ENCODE data around the gene NFX1. TPM values are rescaled to one million over a fixed set of nuclear protein-coding genes. Genes with fewer than 3 reads are reported as not detected.

NFX1 gene
- total and polyA plus RNA-seq, 12 donors = 17.5 to 44.4 (median 31.2) TPM

GRCh38 chr9:33374634-33375237 lies 84.4 kb downstream of the NFX1 start:
- Histone ChIP-seq H3K4me1 (replicated peaks in 1 of 2) (peaks cover 8 to 11% of the 10 kb centered on the region in 2 donors), H3K9me3 (replicated peaks in 1 of 3) (no peaks in the 10 kb centered on the region), H3K27ac (peak overlapping the region in 1 of 5 donors; percentile 24), H3K27me3 (no peaks in the 10 kb centered on the region), H3K36me3 (replicated peaks in 1 of 2) (peaks cover 0 to 19% of the 10 kb centered on the region in 2 donors), H3K4me3 (peak overlapping the region in 1 of 4 donors; percentile 38)
- intact Hi-C loops (cut with DNase I) = loop anchor here (5.0 to 10.0 kb wide), 3 partner anchors 43 to 90 kb away; no protein-coding TSS in a partner anchor
- DNase-seq = peak; percentile 77 to 92 (median 85)
- TF ChIP-seq CTCF (IDR thresholded peaks at IDR 0.05) (peak; percentile 83 to 92 (median 88)), POLR2A (IDR thresholded peaks at IDR 0.05) (no peak)
- 50 to 61% (median 51%) methylated on average over 6 of the region's 6 CpGs for WGBS, 4 donors

GRCh38 chr9:33375238-33375840 lies 85.0 kb downstream of the NFX1 start:
- peaks cover 8 to 11% of the 10 kb centered on the region in 2 donors for H3K4me1 ChIP-seq (replicated peaks in 1 of 2)
- TF ChIP-seq CTCF (IDR thresholded peaks at IDR 0.05) (peak in 2 of 6 experiments; percentile 9 to 46), POLR2A (IDR thresholded peaks at IDR 0.05) (no peak)
- peak overlapping the region in 2 of 5 donors; percentile 24 to 46 for H3K27ac ChIP-seq
- peak in 4 of 7 donors; percentile 32 to 59 (median 38) for DNase-seq
- no peaks in the 10 kb centered on the region for H3K27me3 ChIP-seq
- no peaks in the 10 kb centered on the region for H3K9me3 ChIP-seq (replicated peaks in 1 of 3)
- intact Hi-C loops (cut with DNase I) = loop anchor here (10.0 kb wide), 2 partner anchors 79 to 89 kb away; no protein-coding TSS in a partner anchor
- H3K36me3 ChIP-seq (replicated peaks in 1 of 2) = peaks cover 0 to 13% of the 10 kb centered on the region in 2 donors
- H3K4me3 ChIP-seq = peak overlapping the region in 1 of 4 donors; percentile 38
- WGBS, 4 donors = 45 to 51% (median 48%) methylated on average over 14 to 15 of the region's 15 CpGs

- Histone ChIP-seq H3K4me3 (no peak overlapping the region), H3K36me3 (replicated peaks in 1 of 2) (peaks cover 0 to 8% of the 10 kb centered on the region in 2 donors), H3K27me3 (no peaks in the 10 kb centered on the region), H3K9me3 (replicated peaks in 1 of 3) (no peaks in the 10 kb centered on the region), H3K27ac (peak overlapping the region in 1 of 5 donors; percentile 46), H3K4me1 (replicated peaks in 1 of 2) (peaks cover 8 to 11% of the 10 kb centered on the region in 2 donors)
- intact Hi-C loops (cut with DNase I) = loop anchor here (10.0 kb wide), 2 partner anchors 79 to 89 kb away; no protein-coding TSS in a partner anchor
- TF ChIP-seq POLR2A (IDR thresholded peaks at IDR 0.05) = no peak
- no peak for TF ChIP-seq CTCF (IDR thresholded peaks at IDR 0.05)
- peak in 1 of 7 donors; percentile 12 for DNase-seq
- WGBS, 4 donors = 88 to 94% (median 93%) methylated on average over 7 of the region's 7 CpGs
These were observed 85.6 kb downstream of the NFX1 start for GRCh38 chr9:33375841-33376321.

- H3K27me3 ChIP-seq = no peaks in the 10 kb centered on the region
- peaks cover 8 to 11% of the 10 kb centered on the region in 2 donors for H3K4me1 ChIP-seq (replicated peaks in 1 of 2)
- H3K36me3 ChIP-seq (replicated peaks in 1 of 2) = no peaks in the 10 kb centered on the region
- WGBS, 4 donors = 88 to 95% (median 92%) methylated on average over 12 of the region's 12 CpGs
- DNase-seq = no peak
- no peaks in the 10 kb centered on the region for H3K9me3 ChIP-seq (replicated peaks in 1 of 3)
- no peak overlapping the region for H3K27ac ChIP-seq
- H3K4me3 ChIP-seq = no peak overlapping the region
- intact Hi-C loops (cut with DNase I) = loop anchor here (10.0 kb wide), 2 partner anchors 78 to 88 kb away; no protein-coding TSS in a partner anchor
- TF ChIP-seq POLR2A (IDR thresholded peaks at IDR 0.05) (no peak), CTCF (IDR thresholded peaks at IDR 0.05) (no peak)
These were observed 86.9 kb downstream of the NFX1 start for GRCh38 chr9:33377089-33377715.
